Osteoblast (primary cell): ENCODE results near the gene KRT1. TPM values are rescaled to one million over a fixed set of nuclear protein-coding genes. Genes with fewer than 3 reads are reported as not detected.

Experiments used
- DNase-seq: peaks from one replicate; pipeline ENCODE4 v3.0.0; 2011; ENCODE audit warnings: low spot score, mixed read lengths; ENCODE audit not compliant: insufficient read length; ENCODE audit errors: missing footprints
- H2AFZ ChIP-seq: 2 replicates; pipeline ENCODE4 v1.6.0; 2011; ENCODE audit warnings: mild to moderate bottlenecking, low read length
- H3K27ac ChIP-seq: 2 replicates; pipeline ENCODE4 v1.5.1; 2011; ENCODE audit warnings: mild to moderate bottlenecking, low read depth, low read length, moderate library complexity
- H3K27me3 ChIP-seq: 2 replicates; pipeline ENCODE4 v1.6.0; 2012; ENCODE audit warnings: mild to moderate bottlenecking, control low read depth, inconsistent platforms, low read length, moderate library complexity; ENCODE audit not compliant: insufficient read depth
- H3K36me3 ChIP-seq: 2 replicates; pipeline ENCODE4 v1.5.1; 2011; ENCODE audit warnings: mild to moderate bottlenecking, low read length, control low read depth, moderate library complexity; ENCODE audit not compliant: insufficient read depth
- H3K4me1 ChIP-seq: 2 replicates; pipeline ENCODE4 v1.5.1; 2011; ENCODE audit warnings: mild to moderate bottlenecking, low read length, control low read depth, moderate library complexity; ENCODE audit not compliant: insufficient read depth
- H3K4me2 ChIP-seq: 2 replicates; pipeline ENCODE4 v1.6.0; 2011; ENCODE audit warnings: mild to moderate bottlenecking, low read length; ENCODE audit not compliant: insufficient read depth
- H3K4me3 ChIP-seq: fragments of 200-600 bp; sonication (generic); 3 replicates; pipeline ENCODE4 v1.5.1; 2012; ENCODE audit warnings: mild to moderate bottlenecking, low read length, inconsistent platforms; ENCODE audit not compliant: insufficient read depth
- H3K79me2 ChIP-seq: 2 replicates; pipeline ENCODE4 v1.6.0; 2012; ENCODE audit warnings: mild to moderate bottlenecking, low read length, control low read depth, inconsistent platforms; ENCODE audit not compliant: insufficient read depth
- H3K9me3 ChIP-seq: 2 replicates; pipeline ENCODE4 v1.5.1; 2011; ENCODE audit warnings: low read depth, low read length, control low read depth
- H4K20me1 ChIP-seq: 2 replicates; pipeline ENCODE4 v1.6.0; 2012; ENCODE audit warnings: mild to moderate bottlenecking, low read length, control low read depth; ENCODE audit not compliant: insufficient read depth
- total RNA-seq: library from RNA; depleted of rRNA; stranded (reverse); fragments of >200 nt; gene quantifications from 2 replicates; pipeline ENCODE4 v1.2.3, GENCODE V29; 2012
- TF ChIP-seq, protein P1 (sequence below): IDR thresholded peaks from 2 replicates; pipeline ENCODE4 v1.5.1; 2011; ENCODE audit warnings: mild to moderate bottlenecking, low read depth, low read length, moderate library complexity; ENCODE audit errors: extremely low read depth

KRT1 gene
- total RNA-seq, 1 donor: not detected

DNA sequence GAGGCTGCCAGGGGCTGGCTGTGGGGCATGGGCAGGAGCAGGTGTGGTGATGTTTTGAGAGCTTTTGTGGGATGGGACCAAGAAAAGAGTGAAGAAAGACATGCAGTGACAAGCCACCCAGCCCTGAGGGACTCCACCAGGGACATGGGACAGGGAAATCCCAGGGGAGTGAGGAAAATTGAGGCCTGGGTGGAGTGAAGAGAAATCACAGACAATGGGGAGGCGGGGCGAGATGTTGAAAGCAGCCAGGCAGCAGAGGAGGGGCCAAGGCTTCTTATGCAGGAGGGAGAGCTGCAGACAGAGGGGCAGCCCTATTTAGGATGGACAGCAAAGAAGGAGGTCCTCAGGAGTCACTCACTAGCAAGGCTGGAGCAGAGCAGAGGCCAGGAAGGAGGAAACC is 4.2 kb upstream of the KRT1 start:
- Histone ChIP-seq H3K27ac (no peak overlapping the region), H4K20me1 (no peaks in the 10 kb centered on the region), H3K4me3 (no peak overlapping the region), H3K4me1 (no peaks in the 10 kb centered on the region), H3K9me3 (no peaks in the 10 kb centered on the region), H3K27me3 (peaks cover 50% of the 10 kb centered on the region), H3K36me3 (no peaks in the 10 kb centered on the region), H3K79me2 (no peaks in the 10 kb centered on the region), H3K4me2 (no peak overlapping the region), H2AFZ (no peak overlapping the region)
- no peak for DNase-seq
- TF ChIP-seq, protein P1, sequence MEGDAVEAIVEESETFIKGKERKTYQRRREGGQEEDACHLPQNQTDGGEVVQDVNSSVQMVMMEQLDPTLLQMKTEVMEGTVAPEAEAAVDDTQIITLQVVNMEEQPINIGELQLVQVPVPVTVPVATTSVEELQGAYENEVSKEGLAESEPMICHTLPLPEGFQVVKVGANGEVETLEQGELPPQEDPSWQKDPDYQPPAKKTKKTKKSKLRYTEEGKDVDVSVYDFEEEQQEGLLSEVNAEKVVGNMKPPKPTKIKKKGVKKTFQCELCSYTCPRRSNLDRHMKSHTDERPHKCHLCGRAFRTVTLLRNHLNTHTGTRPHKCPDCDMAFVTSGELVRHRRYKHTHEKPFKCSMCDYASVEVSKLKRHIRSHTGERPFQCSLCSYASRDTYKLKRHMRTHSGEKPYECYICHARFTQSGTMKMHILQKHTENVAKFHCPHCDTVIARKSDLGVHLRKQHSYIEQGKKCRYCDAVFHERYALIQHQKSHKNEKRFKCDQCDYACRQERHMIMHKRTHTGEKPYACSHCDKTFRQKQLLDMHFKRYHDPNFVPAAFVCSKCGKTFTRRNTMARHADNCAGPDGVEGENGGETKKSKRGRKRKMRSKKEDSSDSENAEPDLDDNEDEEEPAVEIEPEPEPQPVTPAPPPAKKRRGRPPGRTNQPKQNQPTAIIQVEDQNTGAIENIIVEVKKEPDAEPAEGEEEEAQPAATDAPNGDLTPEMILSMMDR: no peak

DNA sequence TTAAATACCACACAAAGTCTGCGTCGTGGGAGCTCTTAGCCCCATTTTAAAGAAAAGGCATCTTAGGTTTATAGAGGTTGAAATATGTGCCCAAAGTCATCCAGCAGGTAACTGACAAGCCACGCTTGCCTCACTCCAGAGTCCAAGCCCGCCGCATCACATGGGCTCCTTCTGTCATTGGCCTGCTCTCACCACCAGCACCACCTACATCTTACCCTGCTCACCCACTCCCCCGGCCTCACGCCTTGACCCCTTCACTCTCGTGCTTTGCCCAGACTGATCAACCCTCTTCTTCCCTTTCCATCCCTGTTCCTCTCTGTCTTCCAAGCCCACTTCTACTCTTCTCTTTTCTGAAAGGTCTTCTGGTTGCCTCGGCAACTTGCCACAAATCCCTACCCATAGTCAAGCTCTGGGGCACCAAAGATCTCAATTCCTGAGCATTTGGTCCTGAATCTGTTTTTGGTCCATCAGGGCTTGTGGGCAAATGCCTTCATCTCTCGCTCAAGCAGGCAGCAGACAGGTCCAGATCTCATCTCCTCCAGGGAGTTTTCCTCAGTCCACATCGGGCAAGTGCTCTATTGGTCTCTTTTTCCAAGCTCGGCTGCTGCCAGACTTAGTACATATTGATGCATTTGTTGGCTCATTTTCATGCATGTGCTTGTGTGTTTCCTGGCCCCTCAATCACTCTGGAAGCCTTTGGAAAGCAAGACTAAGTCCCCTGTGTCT is 3.5 kb upstream of the KRT1 start:
- no peaks in the 10 kb centered on the region for H4K20me1 ChIP-seq
- H3K4me3 ChIP-seq: no peak overlapping the region
- no peaks in the 10 kb centered on the region for H3K36me3 ChIP-seq
- H3K27me3 ChIP-seq: peaks cover 49% of the 10 kb centered on the region
- H2AFZ ChIP-seq: no peak overlapping the region
- H3K79me2 ChIP-seq: no peaks in the 10 kb centered on the region
- no peaks in the 10 kb centered on the region for H3K9me3 ChIP-seq
- H3K4me1 ChIP-seq: no peaks in the 10 kb centered on the region
- no peak for DNase-seq
- no peak overlapping the region for H3K4me2 ChIP-seq
- TF ChIP-seq, protein P1: no peak
- no peak overlapping the region for H3K27ac ChIP-seq

DNA sequence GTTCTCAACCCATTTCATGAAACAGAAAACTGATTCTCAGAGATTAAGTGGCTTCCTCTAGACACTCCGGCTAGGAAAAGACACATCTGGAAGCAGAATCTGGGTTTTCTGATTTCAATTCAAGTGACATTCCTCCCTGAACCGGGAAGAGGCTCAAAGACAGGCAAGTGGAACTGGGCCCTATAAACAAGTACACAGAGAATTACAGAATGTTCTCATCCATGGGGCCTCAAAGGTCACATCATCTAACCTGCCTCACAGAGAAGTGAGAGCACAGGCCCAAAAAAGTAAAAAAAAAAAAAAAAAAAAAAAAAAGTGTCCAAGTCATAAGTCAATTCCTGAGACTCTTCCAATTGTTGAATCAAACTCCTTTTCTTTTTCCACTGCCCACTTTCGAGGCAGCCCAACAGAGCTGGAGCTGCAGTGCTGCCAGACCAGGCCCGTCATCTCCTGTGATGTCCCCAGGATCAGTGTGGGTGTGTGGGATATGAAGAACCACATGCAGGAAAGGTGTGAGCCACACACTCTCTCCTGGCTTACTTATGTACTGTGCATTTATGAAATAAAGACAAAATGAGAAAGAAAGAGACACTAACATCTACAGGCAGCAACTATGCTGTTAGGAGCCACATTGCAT is 2.8 kb upstream of the KRT1 start:
- TF ChIP-seq, protein P1: no peak
- Histone ChIP-seq H3K27ac (no peak overlapping the region), H3K79me2 (no peaks in the 10 kb centered on the region), H3K4me1 (no peaks in the 10 kb centered on the region), H4K20me1 (no peaks in the 10 kb centered on the region), H3K4me3 (no peak overlapping the region), H3K36me3 (no peaks in the 10 kb centered on the region), H3K4me2 (no peak overlapping the region), H2AFZ (no peak overlapping the region), H3K27me3 (peaks cover 44% of the 10 kb centered on the region), H3K9me3 (no peaks in the 10 kb centered on the region)
- DNase-seq: no peak

DNA sequence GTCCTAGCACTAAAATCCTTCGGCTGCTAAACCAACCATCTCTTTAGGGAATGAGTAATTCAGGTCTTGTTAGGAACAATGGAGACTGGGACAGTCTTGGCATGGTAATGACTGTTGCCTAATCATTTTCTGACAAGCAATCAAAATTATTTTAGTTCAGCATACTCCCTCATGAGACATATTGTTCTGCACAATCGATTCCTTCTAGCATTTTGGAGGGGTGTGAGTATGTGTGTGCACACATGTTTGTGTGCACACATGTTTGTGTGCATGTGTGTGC is 2.1 kb upstream of the KRT1 start:
- Histone ChIP-seq H3K27ac (no peak overlapping the region), H3K79me2 (no peaks in the 10 kb centered on the region), H3K4me3 (no peak overlapping the region), H3K4me2 (no peak overlapping the region), H3K36me3 (no peaks in the 10 kb centered on the region), H3K4me1 (no peaks in the 10 kb centered on the region), H3K9me3 (no peaks in the 10 kb centered on the region), H4K20me1 (no peaks in the 10 kb centered on the region), H2AFZ (no peak overlapping the region), H3K27me3 (peaks cover 47% of the 10 kb centered on the region)
- TF ChIP-seq, protein P1: no peak
- DNase-seq: no peak
